ENCODE data around the gene ZNFX1. TPM values are rescaled to one million over a fixed set of nuclear protein-coding genes. Genes with fewer than 3 reads are reported as not detected.

ZNFX1 gene
- total and polyA plus RNA-seq, 2 donors (not counting 1 experiment from before 2014, with no cell fraction given): 10.3 to 37.9 TPM

GRCh38 chr20:49230561-49231133 lies 47.2 kb downstream of the ZNFX1 start:
- Histone ChIP-seq H3K9ac (ENCODE audit: low read length) (no peak overlapping the region), H3K27ac (ENCODE audit: low read length in 2 of 2) (peak overlapping the region; percentile 64 to 78), H2AFZ (ENCODE audit: insufficient read depth, low read depth, low read length, poor library complexity, severe bottlenecking) (peak overlapping the region; percentile 34), H4K20me1 (ENCODE audit: control insufficient read depth, insufficient read depth, low read length, poor library complexity, severe bottlenecking) (peaks cover 7% of the 10 kb centered on the region), H3K4me1 (ENCODE audit: control insufficient read depth in 2 of 2, insufficient read depth in 2 of 2, low read length in 2 of 2) (peaks cover 14 to 20% of the 10 kb centered on the region in 2 donors), H3K4me3 (ENCODE audit: control extremely low read depth in 1 of 5, extremely low read depth in 1 of 5, insufficient read depth in 1 of 5, low read depth in 2 of 5, low read length in 4 of 5) (no peak overlapping the region), H3K79me2 (ENCODE audit: control insufficient read depth, insufficient read depth, low read length) (peaks cover 26% of the 10 kb centered on the region), H3K4me2 (replicated peaks; ENCODE audit: low read depth, low read length, poor library complexity, severe bottlenecking) (peak overlapping the region; percentile 44), H3K9me3 (ENCODE audit: control extremely low read depth in 1 of 3, control insufficient read depth in 2 of 3, insufficient read depth in 1 of 3, low read length in 2 of 3) (no peaks in the 10 kb centered on the region), H3K36me3 (replicated peaks in 1 of 2; ENCODE audit: control extremely low read depth in 1 of 2, control insufficient read depth in 1 of 2, extremely low read depth in 1 of 2, insufficient read depth in 2 of 2, low read length in 1 of 2) (peaks cover 3 to 84% of the 10 kb centered on the region in 2 experiments), H3K27me3 (replicated peaks in 1 of 4; ENCODE audit: control extremely low read depth in 1 of 4, control insufficient read depth in 3 of 4, insufficient read depth in 4 of 4, low read length in 3 of 4) (no peaks in the 10 kb centered on the region)
- peak overlapping the region; percentile 84 for H3K27ac Mint-ChIP-seq
- ATAC-seq (ENCODE audit: low read depth) (peak; percentile 95), DNase-seq (peak; percentile 78)
- intact Hi-C loops (cut with micrococcal nuclease): no loop called here
- H3K9me3 Mint-ChIP-seq (ENCODE audit: insufficient read depth): no peaks in the 10 kb centered on the region
- 34% methylated on average over 2 of the region's 8 CpGs for WGBS (ENCODE audit: insufficient coverage)
- no peaks in the 10 kb centered on the region for H3K27me3 Mint-ChIP-seq
- peak overlapping the region; percentile 32 for H3K4me3 Mint-ChIP-seq
- peaks cover 16% of the 10 kb centered on the region for H3K4me1 Mint-ChIP-seq
- TF ChIP-seq EZH2 (IDR thresholded peaks at IDR 0.05; ENCODE audit: borderline replicate concordance, insufficient read depth, low read depth, low read length, poor library complexity, severe bottlenecking) (no peak), CTCF (IDR thresholded peaks at IDR 0.05) (no peak)
- POLR2A ChIA-PET: no interaction called here
- CTCF ChIA-PET: interaction anchor here (1.1 to 2.8 kb wide), 4 partner anchors 14 to 98 kb away, joined by 3 to 16 read pairs (median 4); no protein-coding TSS in a partner anchor

- Histone ChIP-seq H3K27ac (ENCODE audit: low read length in 2 of 2) (peak overlapping the region; percentile 64 to 78), H3K79me2 (ENCODE audit: control insufficient read depth, insufficient read depth, low read length) (peaks cover 24% of the 10 kb centered on the region), H3K4me1 (ENCODE audit: control insufficient read depth in 2 of 2, insufficient read depth in 2 of 2, low read length in 2 of 2) (peaks cover 14 to 20% of the 10 kb centered on the region in 2 donors), H3K4me3 (ENCODE audit: control extremely low read depth in 1 of 5, extremely low read depth in 1 of 5, insufficient read depth in 1 of 5, low read depth in 2 of 5, low read length in 4 of 5) (no peak overlapping the region), H2AFZ (ENCODE audit: insufficient read depth, low read depth, low read length, poor library complexity, severe bottlenecking) (peak overlapping the region; percentile 34), H3K9me3 (ENCODE audit: control extremely low read depth in 1 of 3, control insufficient read depth in 2 of 3, insufficient read depth in 1 of 3, low read length in 2 of 3) (no peaks in the 10 kb centered on the region), H3K36me3 (replicated peaks in 1 of 2; ENCODE audit: control extremely low read depth in 1 of 2, control insufficient read depth in 1 of 2, extremely low read depth in 1 of 2, insufficient read depth in 2 of 2, low read length in 1 of 2) (peaks cover 3 to 83% of the 10 kb centered on the region in 2 experiments), H3K4me2 (replicated peaks; ENCODE audit: low read depth, low read length, poor library complexity, severe bottlenecking) (peak overlapping the region; percentile 44), H4K20me1 (ENCODE audit: control insufficient read depth, insufficient read depth, low read length, poor library complexity, severe bottlenecking) (peaks cover 7% of the 10 kb centered on the region), H3K27me3 (replicated peaks in 1 of 4; ENCODE audit: control extremely low read depth in 1 of 4, control insufficient read depth in 3 of 4, insufficient read depth in 4 of 4, low read length in 3 of 4) (no peaks in the 10 kb centered on the region), H3K9ac (ENCODE audit: low read length) (no peak overlapping the region)
- H3K9me3 Mint-ChIP-seq (ENCODE audit: insufficient read depth): no peaks in the 10 kb centered on the region
- DNase-seq (no peak), ATAC-seq (ENCODE audit: low read depth) (no peak)
- no peaks in the 10 kb centered on the region for H3K27me3 Mint-ChIP-seq
- CTCF ChIA-PET: interaction anchor here (0.6 to 2.8 kb wide), 5 partner anchors 13 to 131 kb away, joined by 3 to 16 read pairs (median 3); no protein-coding TSS in a partner anchor
- intact Hi-C loops (cut with micrococcal nuclease): no loop called here
- H3K4me1 Mint-ChIP-seq: peaks cover 16% of the 10 kb centered on the region
- H3K27ac Mint-ChIP-seq: peak overlapping the region; percentile 84
- 90% methylated on average over 10 of the region's 10 CpGs for WGBS (ENCODE audit: insufficient coverage)
- TF ChIP-seq CTCF (IDR thresholded peaks at IDR 0.05): no peak
- no peak for TF ChIP-seq EZH2 (IDR thresholded peaks at IDR 0.05; ENCODE audit: borderline replicate concordance, insufficient read depth, low read depth, low read length, poor library complexity, severe bottlenecking)
- POLR2A ChIA-PET: no interaction called here
- H3K4me3 Mint-ChIP-seq: no peak overlapping the region
Measured at GRCh38 chr20:49230021-49230420, 47.8 kb downstream of the ZNFX1 start.

Data from B cell (primary cell).